A549 (cell line): ENCODE data around the gene EXOSC7.

ENCODE experiments used
- CBX8 ChIP-seq: fragments of 200-600 bp; sonication (generic); IDR thresholded peaks from 2 replicates; pipeline ENCODE4 v1.6.1; 2016
- KDM5A ChIP-seq: fragments of 200-600 bp; sonication (generic); IDR thresholded peaks from 2 replicates; pipeline ENCODE4 v1.6.1; 2016; ENCODE audit warnings: antibody characterized with exemption, mild to moderate bottlenecking
- MYC ChIP-seq: IDR thresholded peaks from 2 replicates; pipeline ENCODE4 v1.6.1; 2012; ENCODE audit warnings: mild to moderate bottlenecking, inconsistent platforms, low read length, improper control_type of control experiment, borderline replicate concordance
- PHF8 ChIP-seq: fragments of 200-600 bp; sonication (generic); IDR thresholded peaks from 2 replicates; pipeline ENCODE4 v1.6.1; 2016; ENCODE audit warnings: low read depth, mild to moderate bottlenecking, antibody characterized with exemption, moderate library complexity, borderline replicate concordance
- POLR2A ChIP-seq: IDR thresholded peaks from 2 replicates; pipeline ENCODE4 v1.6.1; 2012; ENCODE audit warnings: mild to moderate bottlenecking, low read length
- RARB ChIP-seq: fragments of 250-450 bp; sonication (Bioruptor Pico); IDR thresholded peaks from 2 replicates; pipeline ENCODE4 v1.8.0; 2021; ENCODE audit warnings: mild to moderate bottlenecking, moderate library complexity
- TF ChIP-seq, protein P1 (sequence below): fragments of 200-600 bp; sonication (generic); IDR thresholded peaks from 2 replicates; pipeline ENCODE4 v1.6.1; 2016; ENCODE audit warnings: antibody characterized with exemption, mild to moderate bottlenecking, moderate library complexity
- TF ChIP-seq, protein P2 (sequence below): fragments of >200 bp; sonication (Bioruptor Twin); formaldehyde crosslinking; IDR thresholded peaks from 3 replicates; pipeline ENCODE4 v1.5.1; 2016

DNA sequence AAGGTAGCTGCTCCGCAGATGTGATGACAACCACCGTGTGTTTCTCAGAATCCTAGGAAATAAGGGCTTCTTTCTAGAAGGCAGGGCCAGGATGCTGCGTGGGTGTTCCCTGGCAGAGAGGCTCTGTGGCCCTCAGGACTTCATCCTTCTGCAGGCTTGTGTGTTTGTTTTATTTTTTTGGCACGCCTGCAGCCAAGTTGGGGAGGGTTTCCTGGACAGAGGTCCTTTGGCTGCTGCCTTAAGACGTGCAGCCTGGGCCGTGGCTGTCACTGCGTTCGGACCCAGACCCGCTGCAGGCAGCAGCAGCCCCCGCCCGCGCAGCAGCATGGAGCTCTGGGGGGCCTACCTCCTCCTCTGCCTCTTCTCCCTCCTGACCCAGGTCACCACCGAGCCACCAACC, 50.0 kb downstream of the EXOSC7 start, which contains the start of gene CLEC3B:
- no peak for TF ChIP-seq KDM5A
- no peak for TF ChIP-seq CBX8
- TF ChIP-seq, protein P1, sequence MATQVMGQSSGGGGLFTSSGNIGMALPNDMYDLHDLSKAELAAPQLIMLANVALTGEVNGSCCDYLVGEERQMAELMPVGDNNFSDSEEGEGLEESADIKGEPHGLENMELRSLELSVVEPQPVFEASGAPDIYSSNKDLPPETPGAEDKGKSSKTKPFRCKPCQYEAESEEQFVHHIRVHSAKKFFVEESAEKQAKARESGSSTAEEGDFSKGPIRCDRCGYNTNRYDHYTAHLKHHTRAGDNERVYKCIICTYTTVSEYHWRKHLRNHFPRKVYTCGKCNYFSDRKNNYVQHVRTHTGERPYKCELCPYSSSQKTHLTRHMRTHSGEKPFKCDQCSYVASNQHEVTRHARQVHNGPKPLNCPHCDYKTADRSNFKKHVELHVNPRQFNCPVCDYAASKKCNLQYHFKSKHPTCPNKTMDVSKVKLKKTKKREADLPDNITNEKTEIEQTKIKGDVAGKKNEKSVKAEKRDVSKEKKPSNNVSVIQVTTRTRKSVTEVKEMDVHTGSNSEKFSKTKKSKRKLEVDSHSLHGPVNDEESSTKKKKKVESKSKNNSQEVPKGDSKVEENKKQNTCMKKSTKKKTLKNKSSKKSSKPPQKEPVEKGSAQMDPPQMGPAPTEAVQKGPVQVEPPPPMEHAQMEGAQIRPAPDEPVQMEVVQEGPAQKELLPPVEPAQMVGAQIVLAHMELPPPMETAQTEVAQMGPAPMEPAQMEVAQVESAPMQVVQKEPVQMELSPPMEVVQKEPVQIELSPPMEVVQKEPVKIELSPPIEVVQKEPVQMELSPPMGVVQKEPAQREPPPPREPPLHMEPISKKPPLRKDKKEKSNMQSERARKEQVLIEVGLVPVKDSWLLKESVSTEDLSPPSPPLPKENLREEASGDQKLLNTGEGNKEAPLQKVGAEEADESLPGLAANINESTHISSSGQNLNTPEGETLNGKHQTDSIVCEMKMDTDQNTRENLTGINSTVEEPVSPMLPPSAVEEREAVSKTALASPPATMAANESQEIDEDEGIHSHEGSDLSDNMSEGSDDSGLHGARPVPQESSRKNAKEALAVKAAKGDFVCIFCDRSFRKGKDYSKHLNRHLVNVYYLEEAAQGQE: no peak
- no peak for TF ChIP-seq RARB (CRISPR knock-in tag)
- TF ChIP-seq POLR2A: no peak
- no peak for TF ChIP-seq PHF8
- TF ChIP-seq, protein P2, sequence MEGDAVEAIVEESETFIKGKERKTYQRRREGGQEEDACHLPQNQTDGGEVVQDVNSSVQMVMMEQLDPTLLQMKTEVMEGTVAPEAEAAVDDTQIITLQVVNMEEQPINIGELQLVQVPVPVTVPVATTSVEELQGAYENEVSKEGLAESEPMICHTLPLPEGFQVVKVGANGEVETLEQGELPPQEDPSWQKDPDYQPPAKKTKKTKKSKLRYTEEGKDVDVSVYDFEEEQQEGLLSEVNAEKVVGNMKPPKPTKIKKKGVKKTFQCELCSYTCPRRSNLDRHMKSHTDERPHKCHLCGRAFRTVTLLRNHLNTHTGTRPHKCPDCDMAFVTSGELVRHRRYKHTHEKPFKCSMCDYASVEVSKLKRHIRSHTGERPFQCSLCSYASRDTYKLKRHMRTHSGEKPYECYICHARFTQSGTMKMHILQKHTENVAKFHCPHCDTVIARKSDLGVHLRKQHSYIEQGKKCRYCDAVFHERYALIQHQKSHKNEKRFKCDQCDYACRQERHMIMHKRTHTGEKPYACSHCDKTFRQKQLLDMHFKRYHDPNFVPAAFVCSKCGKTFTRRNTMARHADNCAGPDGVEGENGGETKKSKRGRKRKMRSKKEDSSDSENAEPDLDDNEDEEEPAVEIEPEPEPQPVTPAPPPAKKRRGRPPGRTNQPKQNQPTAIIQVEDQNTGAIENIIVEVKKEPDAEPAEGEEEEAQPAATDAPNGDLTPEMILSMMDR: no peak
- TF ChIP-seq MYC: no peak
